GM21717 (cell line): ENCODE results near the gene NUCB2.
"Not testable (repeated sequence)": the region's sequence is repeated elsewhere in the genome, so short reads cannot be mapped to it uniquely, and the experiment has no call there.

Experiments used
- ATAC-seq: cut with Tn5 transposase; IDR thresholded peaks from one replicate; pipeline ENCODE4 v1.9.1; 2021; ENCODE audit warnings: mild to moderate bottlenecking, moderate library complexity; ENCODE audit not compliant: unreplicated experiment

The NUCB2 gene

DNA sequence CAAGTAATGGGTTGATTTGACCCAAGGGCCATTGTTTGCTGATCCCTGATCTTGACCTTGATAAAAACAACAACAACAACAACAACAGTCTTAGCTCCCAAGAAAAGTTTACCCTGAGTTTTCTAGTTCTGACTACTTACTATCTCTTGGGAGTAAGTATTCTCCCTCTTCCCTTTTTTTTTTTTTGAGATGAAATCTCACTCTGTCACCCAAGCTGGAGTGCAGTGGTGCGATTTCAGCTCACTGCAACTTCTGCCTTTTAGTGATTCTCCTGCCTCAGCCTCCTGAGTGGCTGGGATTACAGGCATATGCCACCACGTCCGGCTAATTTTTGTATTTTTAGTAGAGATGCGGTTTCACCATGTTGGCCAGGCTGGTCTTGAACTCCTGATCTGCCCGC lies 8.0 kb upstream of the NUCB2 start:
- ATAC-seq = not testable (repeated sequence)

DNA sequence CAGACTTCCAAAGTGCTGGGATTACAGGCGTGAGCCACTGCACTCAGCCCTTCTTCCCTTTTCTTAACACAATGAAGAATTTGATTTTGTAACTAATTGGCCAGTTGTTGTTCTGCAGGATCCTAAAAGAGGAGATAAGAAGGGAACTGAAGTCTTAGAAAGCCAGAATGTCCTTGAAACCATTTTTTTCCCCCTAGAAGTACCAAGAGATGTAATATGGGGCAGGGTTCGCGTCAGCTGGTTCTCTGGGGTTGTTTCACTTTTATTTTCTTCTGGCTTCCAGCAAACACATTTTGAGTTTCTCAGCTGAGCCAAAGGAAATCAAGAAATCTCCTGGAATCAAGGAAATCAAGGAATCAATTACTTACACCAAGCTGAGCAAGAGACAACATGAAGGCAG lies 7.6 kb upstream of the NUCB2 start:
- no peak for ATAC-seq

DNA sequence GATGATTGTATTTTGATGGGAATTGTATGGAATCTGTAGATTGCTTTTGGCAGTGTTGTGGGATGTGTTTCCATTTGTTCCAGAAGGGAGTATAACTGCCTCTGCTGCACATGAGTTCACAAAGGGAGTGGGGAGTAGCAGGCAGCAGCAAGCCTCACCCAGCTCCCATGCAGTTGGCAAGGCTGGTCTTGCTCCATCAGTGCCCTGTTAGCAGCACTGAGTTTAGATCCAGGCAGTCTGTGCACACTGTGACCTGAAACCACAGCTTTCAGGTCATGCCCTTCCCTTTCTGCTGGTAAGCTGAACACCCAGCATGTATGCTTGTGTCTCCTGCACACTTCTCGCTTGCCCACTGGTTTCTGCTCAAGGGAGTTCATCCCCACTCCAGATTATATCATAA lies 3.7 kb upstream of the NUCB2 start:
- ATAC-seq = no peak

DNA sequence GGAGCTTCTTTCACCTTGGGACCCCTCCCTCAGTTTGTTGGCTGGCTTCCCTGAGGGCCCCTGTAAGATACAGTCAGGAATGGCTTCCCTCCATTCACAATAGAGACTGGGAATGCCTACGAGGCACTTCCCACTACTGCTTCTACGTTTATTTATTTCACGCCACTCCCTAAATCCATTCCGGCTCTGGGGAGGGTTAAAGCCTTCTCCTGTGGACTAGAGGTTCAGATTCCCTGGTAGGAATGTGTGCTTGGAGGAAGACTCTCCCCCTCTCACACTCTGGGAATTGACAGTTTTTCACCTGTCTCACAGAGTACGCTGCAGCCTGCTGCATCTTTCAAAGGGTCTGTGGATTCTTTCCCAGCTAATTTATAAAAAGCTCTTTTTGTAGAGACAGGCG lies 3.3 kb upstream of the NUCB2 start:
- no peak for ATAC-seq

DNA sequence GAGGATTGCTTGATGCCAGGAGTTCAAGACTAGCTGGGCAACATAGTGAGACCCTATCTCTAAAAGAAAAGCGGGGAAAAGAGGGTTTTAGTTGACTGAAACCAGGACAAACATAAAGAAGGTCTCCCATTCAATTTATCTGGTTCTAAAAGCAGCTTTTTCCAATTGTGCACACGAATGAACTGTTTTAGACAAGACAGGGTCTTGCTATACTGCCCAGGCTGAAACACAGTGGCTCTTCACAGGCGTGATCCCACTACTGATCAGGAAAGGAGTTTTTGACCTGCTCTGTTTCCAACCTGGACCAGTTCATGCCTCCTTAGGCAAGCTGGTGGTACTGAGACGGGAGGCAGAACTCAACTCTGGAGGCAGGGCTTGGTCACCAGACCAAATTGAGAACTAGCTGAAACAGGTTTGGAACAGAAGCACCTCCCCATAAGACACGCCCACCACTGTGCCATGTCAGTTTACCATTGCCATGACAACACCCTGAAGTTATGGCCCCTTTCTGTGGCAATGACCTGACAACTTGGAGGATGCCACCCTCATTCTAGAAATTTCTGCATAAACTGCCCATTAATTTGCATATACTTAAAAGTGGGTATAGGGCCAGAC lies 2.8 kb upstream of the NUCB2 start:
- no peak for ATAC-seq

DNA sequence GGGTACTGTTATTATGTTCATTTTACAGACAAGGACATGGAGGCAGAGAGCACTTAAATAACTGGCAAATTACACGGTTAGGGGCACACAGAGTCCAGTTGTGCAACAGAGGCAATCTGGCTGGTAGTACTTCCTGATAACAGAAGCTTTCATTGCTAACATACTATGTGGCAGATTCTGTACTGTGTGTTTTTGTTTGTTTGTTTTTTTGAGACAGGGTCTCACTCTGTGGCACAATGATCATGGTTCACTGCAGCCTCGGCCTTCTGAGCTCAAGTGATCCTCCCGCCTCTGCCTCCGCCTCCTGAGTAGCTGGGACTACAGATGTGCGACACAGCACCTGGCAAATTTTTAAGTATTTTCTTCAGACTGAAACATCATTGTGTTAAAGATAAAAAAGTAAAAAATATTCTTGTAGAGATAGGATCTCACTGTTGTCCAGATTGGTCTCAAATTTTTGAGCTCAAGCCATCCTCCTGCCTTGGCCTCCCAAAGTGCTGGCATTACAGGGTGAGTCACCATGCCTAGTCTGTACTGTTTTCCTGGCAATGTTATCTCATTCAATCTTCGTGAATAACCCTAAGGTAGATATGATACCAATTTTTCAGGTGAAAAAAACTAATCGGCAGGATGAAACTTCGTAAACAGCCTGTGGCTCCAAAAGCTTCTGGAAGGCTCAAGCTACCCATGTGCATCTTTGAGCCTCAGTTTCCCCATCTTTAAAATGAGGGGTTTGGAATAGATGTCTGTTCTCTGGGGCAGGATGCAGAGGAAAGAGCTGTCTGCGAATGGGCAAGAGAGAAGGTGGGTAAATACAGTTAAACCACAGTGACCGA lies 921 bp upstream of the NUCB2 start:
- ATAC-seq = no peak

DNA sequence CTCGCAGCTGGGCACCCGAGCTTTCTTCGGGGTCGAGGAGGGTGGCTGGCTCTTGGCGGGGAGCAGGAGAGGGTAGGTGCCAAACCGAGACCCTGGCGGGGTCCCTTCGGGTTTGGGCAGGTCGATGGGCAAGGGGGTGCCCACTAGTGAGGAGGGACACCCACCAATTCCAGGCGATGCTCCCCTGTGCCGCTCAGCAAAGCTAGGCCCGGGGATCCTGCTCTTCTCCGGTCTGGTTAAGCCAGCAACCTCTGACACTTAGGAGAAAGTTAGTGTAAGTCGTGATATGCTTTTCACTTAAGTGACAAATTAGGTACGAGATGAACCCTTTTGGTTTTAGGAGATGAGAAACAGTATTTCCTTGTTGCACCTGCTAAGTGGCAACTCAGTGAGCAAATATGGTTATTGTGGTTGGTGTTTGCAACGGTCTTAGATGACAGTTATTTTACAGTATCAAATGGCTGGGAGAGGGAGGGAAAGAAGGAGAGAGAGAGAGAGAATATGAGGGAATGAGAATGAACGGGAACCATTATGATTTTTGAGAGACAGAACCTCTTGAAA lies 565 bp downstream of the NUCB2 start:
- ATAC-seq = peak; percentile 28

DNA sequence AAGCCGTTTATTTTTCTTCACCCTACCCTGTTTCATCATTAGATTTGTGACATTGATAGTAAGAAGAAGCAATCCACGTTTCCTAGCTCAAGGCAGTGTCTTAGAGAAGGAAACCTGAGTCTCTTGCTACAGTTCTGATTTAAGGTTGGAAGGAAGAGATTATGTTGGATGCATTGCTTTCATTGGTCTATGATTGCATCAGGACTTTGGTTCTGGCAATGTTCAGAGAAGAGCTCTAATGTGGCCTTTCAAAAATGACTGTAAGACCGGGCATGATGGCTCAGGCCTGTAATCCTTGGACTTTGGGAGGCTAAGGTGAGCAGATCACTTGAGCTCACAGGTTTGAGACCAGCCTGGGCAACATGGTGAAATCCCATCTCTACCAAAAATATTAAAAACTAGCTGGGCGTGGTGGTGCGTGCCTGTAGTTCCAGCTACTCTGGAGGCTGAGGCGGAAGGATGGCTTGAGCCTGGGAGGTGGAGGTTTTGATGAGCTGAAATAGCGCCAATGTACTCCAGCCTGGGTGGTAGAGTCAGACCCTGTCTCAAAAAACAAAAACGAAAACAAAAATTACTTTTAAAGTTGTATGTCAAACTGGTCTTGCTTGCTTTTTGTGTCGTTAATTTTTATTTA lies 4.1 kb downstream of the NUCB2 start:
- no peak for ATAC-seq

DNA sequence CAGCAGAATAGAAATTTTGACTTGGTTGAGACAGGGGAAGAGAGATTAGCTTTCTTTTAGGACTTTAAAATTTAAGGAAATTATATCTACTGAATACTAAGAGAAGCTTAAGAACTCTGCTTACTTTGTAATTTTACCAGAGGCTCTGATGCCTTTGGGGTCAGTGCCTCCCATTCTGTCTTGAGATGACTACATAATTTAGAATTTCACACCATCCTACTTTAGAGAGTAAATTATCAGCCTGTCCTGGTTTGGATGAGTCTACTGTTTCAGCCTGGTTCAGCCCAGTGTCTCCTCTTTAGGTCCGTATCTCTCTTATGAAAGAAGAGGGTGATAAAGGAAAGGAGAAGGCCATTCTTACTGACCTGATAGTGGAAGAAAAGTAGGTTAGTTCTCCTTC lies 9.8 kb downstream of the NUCB2 start:
- no peak for ATAC-seq

DNA sequence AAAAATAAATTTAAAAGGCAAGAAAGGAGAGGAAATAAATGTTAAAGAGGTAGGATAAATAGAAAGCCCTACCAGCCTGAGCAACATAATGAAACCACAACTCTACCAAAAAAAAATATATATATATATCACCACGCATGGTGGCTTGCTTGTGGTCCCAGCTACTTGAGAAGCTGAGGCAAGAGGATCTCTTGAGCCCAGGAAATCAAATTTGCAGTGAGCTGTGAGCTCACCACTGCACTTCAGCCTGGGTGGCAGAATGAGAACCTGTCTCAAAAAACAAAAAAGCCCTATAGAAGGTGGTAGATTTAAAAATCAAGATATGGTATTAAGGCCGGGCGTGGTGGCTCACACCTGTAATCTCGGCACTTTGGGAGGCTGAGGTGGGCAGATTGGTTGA lies 10.5 kb downstream of the NUCB2 start:
- no peak for ATAC-seq

DNA sequence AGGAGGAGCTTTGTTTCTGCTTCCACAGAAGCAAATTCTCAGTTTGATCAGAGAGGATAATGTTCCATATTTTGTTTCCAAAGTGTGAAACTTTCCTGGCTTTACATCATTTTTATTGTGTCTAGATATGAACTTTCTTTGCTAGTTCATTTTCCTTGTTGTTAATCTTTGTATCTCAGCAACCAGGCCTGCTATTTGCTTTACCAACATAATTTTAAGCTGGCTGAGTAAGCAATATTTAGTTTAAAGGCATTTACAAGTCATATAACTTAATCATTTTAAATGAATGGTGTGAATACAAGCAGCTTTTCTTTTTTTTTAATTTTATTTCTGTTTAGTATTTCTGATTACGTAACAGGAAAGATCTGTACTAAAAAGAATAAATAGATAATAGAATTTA lies 15.2 kb downstream of the NUCB2 start:
- ATAC-seq = no peak

DNA sequence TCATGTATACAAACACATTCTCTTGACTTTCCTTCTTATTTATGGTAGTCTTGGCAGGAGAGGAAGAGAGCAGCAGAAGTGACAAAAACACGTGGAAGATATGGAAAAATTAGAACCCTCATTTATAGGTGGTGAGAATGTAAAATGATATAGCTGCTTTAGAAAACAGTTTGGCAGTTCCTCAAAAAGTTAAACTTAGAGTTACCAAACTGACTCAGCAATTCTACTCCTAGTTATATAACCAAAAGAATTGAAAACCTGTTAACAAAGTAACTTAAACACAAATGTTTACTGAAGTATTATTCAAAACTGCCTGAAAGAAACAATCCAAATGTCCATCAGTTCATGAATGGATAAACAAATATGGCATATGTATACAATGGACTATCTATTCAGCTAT lies 16.8 kb downstream of the NUCB2 start:
- ATAC-seq = no peak

DNA sequence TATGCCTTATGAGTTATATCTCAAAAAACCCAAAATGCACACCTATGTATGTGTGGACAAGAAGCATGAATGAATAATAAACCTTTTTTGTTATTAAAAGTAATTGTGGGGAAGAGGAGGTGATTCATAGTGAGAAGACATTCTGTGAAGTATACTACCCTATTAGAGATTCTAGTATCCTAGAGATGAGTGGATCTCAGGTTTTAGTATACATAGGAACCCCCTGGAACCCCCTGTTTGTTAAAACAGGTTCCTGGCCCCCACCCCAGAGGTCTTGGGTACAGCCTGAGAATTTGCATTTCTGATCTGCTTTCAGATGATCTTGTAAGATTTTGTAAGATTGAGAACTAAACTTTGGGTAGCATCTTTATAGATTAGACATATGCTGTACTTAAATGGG lies 17.5 kb downstream of the NUCB2 start:
- ATAC-seq = peak; percentile 53

DNA sequence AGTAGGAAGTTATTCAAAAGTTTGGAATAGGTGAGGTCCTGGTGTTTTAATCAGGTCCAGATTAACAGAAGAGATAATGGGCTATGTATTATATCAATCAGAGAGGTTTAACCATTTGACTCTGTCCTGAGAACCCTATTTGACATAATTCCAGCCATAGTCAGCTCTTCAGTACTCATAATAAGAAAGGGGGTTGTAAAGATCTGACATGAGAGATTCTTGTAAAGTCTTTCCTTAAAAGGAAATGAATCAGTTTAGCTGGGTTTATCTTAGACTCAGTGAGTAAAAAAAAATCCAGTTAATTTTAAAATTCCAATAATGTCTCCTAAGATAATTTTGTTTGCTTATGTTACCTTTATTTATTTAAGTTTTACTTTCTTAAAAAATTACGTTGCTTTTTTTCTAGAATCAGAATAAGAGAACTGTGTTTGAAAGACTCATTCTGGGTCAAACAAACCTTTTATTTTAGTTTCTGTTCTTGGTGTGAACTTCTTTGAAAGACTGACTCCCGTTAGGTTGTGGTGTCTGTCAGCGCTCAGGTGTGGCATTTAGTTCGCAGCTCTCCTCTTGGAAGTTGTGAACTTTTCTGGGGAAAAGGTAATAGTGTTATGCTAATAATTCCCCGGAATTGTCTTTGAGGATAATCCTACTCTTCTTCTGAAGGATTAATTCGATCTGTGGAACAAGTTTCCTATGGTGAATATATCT lies 20.5 kb downstream of the NUCB2 start:
- ATAC-seq = no peak

DNA sequence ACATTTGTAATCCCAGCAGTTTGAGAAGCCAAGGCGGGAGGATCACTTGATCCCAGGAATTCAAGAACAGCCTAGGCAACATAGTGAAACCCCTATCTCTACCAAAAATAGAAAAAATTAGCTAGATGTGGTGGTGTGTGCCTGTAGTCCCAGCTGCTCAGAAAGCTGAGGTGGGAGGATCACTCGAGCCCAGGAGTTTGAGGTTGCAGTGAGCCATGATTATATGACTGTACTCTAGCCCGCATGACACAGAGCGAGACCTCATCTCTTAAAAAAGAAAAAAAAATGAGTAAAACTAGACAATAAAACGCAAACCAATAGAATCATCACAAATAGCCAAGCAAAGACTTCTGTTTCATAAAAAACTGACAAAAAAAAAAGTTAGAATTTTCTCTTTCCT lies 21.8 kb downstream of the NUCB2 start:
- ATAC-seq = peak; percentile 80

DNA sequence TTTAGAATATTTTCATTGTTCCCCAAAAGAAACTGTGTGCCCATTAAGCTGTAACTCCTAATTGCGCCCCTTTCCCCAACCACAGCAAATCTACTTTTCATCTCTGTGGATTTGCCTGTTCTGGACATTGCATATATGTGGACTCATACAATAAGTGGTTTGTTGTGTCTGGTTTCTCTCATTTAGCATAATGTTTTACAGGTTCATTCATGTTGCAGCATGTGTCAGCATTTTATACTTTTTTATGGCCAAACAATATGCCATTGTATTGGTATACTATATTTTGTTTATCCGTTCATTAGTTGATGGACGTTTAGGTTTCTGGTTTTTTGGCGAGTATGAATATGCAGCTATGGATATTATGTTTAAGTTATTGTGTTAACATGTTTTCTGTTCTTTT lies 23.8 kb downstream of the NUCB2 start:
- no peak for ATAC-seq

DNA sequence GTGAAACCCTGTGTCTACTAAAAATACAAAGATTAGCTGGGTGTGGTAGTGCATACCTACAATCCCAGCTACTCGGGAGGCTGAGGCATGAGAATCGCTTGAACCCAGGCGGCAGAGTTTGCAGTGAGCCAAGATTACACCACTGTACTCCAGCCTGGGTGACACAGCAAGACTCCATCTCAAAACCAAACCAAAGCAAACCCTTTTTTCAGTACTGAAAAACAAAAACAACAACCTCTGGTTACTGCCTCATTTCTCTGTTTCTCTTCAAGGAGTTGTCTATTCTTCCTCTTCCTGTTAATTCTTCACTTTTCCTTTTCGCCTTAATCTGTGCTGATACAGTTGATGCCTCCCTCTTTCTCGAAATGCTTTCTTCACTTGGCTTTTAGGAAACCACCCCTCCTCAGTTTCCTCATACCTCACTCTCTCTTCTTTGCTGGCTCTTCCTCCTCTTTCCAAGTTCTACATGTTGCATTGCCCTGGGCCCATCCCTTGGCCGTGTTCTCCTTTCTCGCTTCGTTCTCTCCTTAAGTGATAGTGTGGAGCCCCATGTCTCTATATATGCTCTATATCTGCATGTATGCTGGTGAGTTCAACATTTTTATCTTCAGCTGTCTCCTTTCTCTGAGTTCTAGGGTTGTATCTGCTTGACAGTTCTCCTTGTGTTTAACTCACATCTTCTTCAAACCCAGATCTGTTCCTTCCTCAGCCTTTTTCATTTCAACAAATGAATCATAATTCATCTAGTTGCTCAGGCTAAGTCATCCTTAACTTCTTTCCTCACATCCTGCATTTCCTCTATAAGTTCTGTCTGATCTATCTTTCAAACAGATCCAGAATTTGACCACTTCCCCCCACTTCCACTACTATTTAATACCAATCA lies 37.1 kb downstream of the NUCB2 start:
- no peak for ATAC-seq

DNA sequence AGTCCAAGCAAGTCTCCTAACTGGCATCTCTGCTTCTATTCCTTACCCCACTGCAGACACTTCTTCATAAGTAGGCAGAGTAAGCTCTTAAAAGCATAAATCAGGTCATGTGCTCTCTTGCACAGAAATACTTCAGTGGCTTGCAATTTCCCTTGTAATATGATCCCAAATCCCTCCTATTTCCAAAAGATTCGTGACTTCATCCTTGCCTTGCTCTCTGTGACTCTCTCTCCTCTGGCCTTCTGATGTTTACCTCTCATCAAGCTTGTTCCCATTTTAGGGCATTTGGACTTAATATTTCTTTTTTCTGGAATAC lies 37.7 kb downstream of the NUCB2 start:
- ATAC-seq = no peak

DNA sequence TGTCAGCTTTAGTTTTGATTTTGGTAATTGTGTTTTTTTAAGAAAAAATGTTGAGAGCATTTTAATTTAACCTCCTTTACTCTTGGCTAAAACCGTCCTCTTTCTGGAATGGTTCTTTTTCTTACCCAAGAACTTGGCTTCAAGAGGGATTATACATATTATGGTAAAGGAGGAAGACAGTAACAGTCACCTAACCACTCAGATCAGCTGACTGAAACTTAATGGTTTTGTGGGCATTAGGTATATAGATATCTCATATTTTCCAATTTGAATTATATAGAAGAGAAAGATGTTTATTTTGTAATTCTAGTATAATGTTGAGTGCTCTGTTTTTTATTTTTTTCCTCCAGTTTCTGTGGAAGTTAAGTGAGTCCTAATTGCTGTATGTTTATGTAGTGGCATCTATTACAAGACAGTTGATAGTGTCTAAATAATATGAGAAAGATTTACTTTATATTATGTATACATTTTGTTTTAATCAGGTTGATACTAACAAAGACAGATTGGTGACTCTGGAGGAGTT lies 38.4 kb downstream of the NUCB2 start:
- no peak for ATAC-seq

DNA sequence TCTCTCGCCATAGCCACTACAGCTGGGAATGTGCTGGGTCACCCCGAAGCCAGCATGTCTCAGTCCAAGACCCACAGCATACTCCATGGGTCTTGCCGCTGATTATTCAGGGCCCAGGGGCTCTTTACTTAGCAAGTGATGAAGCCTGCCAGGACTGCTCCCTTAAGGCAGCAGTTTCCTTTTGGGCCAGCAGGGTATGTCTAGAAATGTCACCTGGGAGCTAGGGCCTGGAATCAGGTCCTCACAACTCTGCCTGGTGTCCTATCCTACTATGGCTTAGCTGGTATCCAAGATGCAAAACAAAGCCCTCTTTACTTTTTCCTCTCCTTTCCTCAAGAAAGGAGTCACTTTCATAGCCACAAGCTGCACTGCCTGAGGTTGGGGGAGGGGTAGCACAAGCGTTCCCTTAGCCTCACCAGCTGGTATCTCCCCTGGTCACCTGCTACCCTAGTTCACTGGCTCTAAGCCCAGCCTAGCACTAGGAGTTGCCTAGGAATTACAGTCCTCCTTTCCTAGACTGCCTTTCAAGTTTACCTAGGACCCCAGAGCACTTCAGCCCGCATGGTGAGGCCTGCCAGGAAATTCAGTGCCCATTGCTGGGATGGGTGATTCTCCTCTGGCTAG lies 52.4 kb downstream of the NUCB2 start:
- no peak for ATAC-seq
